Measurements from ENCODE around the gene FCRLA. TPM values are rescaled to one million over a fixed set of nuclear protein-coding genes. Genes with fewer than 3 reads are reported as not detected.

Gene FCRLA
- total RNA-seq, 1 experiment from 2014 or later, result 0.15 TPM

- no peak overlapping the region for H3K4me3 Mint-ChIP-seq
- ChIA-PET CTCF (interaction anchor here (0.9 to 2.0 kb wide), 11 partner anchors 8 to 296 kb away, joined by 3 to 15 read pairs (median 4); partner anchors contain the start of gene DUSP12), POLR2A (no interaction called here)
- no peak overlapping the region for H3K27ac Mint-ChIP-seq
- ATAC-seq (no peak), DNase-seq (ENCODE audit: low spot score) (no peak)
- H3K27me3 Mint-ChIP-seq (ENCODE audit: low read depth), result peaks cover 6% of the 10 kb centered on the region; the same call in 1 of the 2 replicates
- H3K36me3 Mint-ChIP-seq, result no peaks in the 10 kb centered on the region
- no peak for TF ChIP-seq ZNF425 (CRISPR knock-in tag; conservative IDR thresholded peaks at IDR 0.05)
- TF ChIP-seq FOXP1 (CRISPR knock-in tag; IDR thresholded peaks at IDR 0.05; ENCODE audit: borderline replicate concordance), result no peak
- H3K9me3 Mint-ChIP-seq, result no peaks in the 10 kb centered on the region
- H3K4me1 Mint-ChIP-seq, result peaks cover 36% of the 10 kb centered on the region
Observed at GRCh38 chr1:161740921-161741320, 33.9 kb downstream of the FCRLA start.

DNA sequence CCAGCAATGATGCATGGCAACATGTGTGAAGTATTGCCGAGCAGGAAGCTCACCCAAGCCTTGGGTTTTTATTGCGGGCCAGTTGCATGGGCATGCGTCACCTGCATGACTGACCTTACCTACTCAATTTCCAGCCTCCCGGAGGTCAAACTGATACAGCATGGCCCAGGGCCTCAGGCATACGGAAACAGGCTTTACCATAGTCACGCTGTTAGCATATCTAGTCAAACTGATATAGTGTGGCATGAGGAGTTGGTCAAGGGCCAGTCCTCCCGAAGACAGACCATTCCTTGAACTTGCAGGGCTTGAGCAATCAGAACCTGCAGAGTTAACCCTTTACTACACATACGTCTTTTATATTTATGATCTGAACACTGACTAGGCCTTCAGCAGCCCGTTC lies 36.2 kb downstream of the FCRLA start:
- ChIA-PET CTCF (no interaction called here), POLR2A (no interaction called here)
- H3K27me3 Mint-ChIP-seq (ENCODE audit: low read depth), result peaks cover 9% of the 10 kb centered on the region
- H3K4me1 Mint-ChIP-seq, result peaks cover 14% of the 10 kb centered on the region
- DNase-seq (ENCODE audit: low spot score) (no peak), ATAC-seq (no peak)
- no peak for TF ChIP-seq ZNF121 (CRISPR knock-in tag; IDR thresholded peaks at IDR 0.05)
- TF ChIP-seq, protein P1, sequence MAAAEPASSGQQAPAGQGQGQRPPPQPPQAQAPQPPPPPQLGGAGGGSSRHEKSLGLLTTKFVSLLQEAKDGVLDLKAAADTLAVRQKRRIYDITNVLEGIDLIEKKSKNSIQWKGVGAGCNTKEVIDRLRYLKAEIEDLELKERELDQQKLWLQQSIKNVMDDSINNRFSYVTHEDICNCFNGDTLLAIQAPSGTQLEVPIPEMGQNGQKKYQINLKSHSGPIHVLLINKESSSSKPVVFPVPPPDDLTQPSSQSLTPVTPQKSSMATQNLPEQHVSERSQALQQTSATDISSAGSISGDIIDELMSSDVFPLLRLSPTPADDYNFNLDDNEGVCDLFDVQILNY (CRISPR knock-in tag; IDR thresholded peaks at IDR 0.05), result no peak
- TF ChIP-seq ZNF532 (CRISPR knock-in tag; IDR thresholded peaks at IDR 0.05; ENCODE audit: borderline replicate concordance), result no peak
- no peak for TF ChIP-seq ARID4B (CRISPR knock-in tag; IDR thresholded peaks at IDR 0.05; ENCODE audit: borderline replicate concordance)
- no peak for TF ChIP-seq TEAD4 (CRISPR knock-in tag; IDR thresholded peaks at IDR 0.05)
- no peak for TF ChIP-seq SP1 (CRISPR knock-in tag; conservative IDR thresholded peaks at IDR 0.05)
- no peak for TF ChIP-seq MYBL2 (CRISPR knock-in tag; IDR thresholded peaks at IDR 0.05)
- H3K9me3 Mint-ChIP-seq, result no peaks in the 10 kb centered on the region
- no peaks in the 10 kb centered on the region for H3K36me3 Mint-ChIP-seq
- no peak overlapping the region for H3K4me3 Mint-ChIP-seq
- no peak overlapping the region for H3K27ac Mint-ChIP-seq

GRCh38 chr1:161747801-161748200 lies 40.8 kb downstream of the FCRLA start:
- ChIA-PET POLR2A (no interaction called here), CTCF (interaction anchor here (1.1 kb wide), 1 partner anchor 10 kb away, joined by 3 read pairs; no protein-coding TSS in a partner anchor)
- no peak overlapping the region for H3K4me3 Mint-ChIP-seq
- ATAC-seq, result no peak
- peaks cover 16% of the 10 kb centered on the region for H3K36me3 Mint-ChIP-seq
- DNase-seq (ENCODE audit: low spot score), result no peak
- H3K27ac Mint-ChIP-seq, result no peak overlapping the region
- TF ChIP-seq ZNF121 (CRISPR knock-in tag; IDR thresholded peaks at IDR 0.05) (no peak), E2F1 (CRISPR knock-in tag; IDR thresholded peaks at IDR 0.05) (no peak), FOXP1 (CRISPR knock-in tag; IDR thresholded peaks at IDR 0.05; ENCODE audit: borderline replicate concordance) (no peak), EMX1 (CRISPR knock-in tag; IDR thresholded peaks at IDR 0.05) (no peak)
- peaks cover 9% of the 10 kb centered on the region for H3K27me3 Mint-ChIP-seq (ENCODE audit: low read depth)
- peaks cover 15% of the 10 kb centered on the region for H3K4me1 Mint-ChIP-seq
- no peaks in the 10 kb centered on the region for H3K9me3 Mint-ChIP-seq
